Endothelial cell of umbilical vein (primary cell): Measurements from ENCODE around the gene ABLIM1. TPM values are rescaled to one million over a fixed set of nuclear protein-coding genes. Genes with fewer than 3 reads are reported as not detected.

Source experiments
- BruUV-seq: library from RNA; stranded (reverse); fragments of 400-500 nt; replicated peaks from 2 replicates; lab custom pipeline; 2021; lab: Mats Ljungman, UMichigan
- CTCF ChIA-PET: fragments of 300-600, 350-600 bp; sonication (Branson Sonifier 250); formaldehyde crosslinking; loops from one replicate; lab custom pipeline; 2021; ENCODE audit warnings: antibody characterized with exemption, inconsistent platforms; lab: Charles Lee
- POLR2A ChIA-PET: fragments of 300-600, 350-600 bp; sonication (Branson Sonifier 250); formaldehyde crosslinking; loops from one replicate; lab custom pipeline; 2021; ENCODE audit warnings: antibody characterized with exemption, inconsistent platforms; lab: Charles Lee
- DNase-seq: peaks from one replicate; pipeline ENCODE4 v3.0.0-alpha.2; 2011; ENCODE audit warnings: low read depth, low spot score
- FAIRE-seq: peaks from 2 replicates; lab custom pipeline; 2011; peaks lifted over from hg19 to GRCh38; lab: Jason Lieb, UNC
- H2AFZ ChIP-seq: 2 replicates; pipeline ENCODE4 v1.6.0; 2012; ENCODE audit warnings: low read depth, low read length, control low read depth, inconsistent platforms
- H3K27ac ChIP-seq: 2 replicates; pipeline ENCODE4 v1.5.1; 2011; ENCODE audit warnings: low read depth, mild to moderate bottlenecking, control low read depth, low read length, moderate library complexity; ENCODE audit not compliant: insufficient read depth
- H3K27me3 ChIP-seq, 2 experiments: 2 replicates each; pipeline versions ENCODE4 v1.6.0 to v1.6.1; 2011; ENCODE audit warnings: low read length in 2 of 2, mixed read lengths in 1 of 2; ENCODE audit not compliant: control insufficient read depth in 2 of 2, insufficient read depth in 2 of 2
- H3K36me3 ChIP-seq, 2 experiments: 2 replicates in 1 of 2; 3 replicates in 1 of 2; pipeline ENCODE4 v1.5.1; 2011; ENCODE audit warnings: low read length in 2 of 2, mild to moderate bottlenecking in 1 of 2, moderate library complexity in 1 of 2; ENCODE audit not compliant: control insufficient read depth in 2 of 2, insufficient read depth in 2 of 2; ENCODE audit errors: extremely low read depth in 1 of 2
- H3K4me1 ChIP-seq: 3 replicates; pipeline ENCODE4 v1.5.1; 2011; ENCODE audit warnings: mild to moderate bottlenecking, low read length; ENCODE audit not compliant: control insufficient read depth, insufficient read depth; ENCODE audit errors: extremely low read depth
- H3K4me2 ChIP-seq: 2 replicates; pipeline ENCODE4 v1.6.1; 2011; ENCODE audit warnings: low read length, control low read depth, mixed read lengths; ENCODE audit not compliant: insufficient read depth
- H3K4me3 ChIP-seq, 3 experiments: fragments of 200-600 bp in 1 of 3; sonication (generic), shearing (Covaris generic) in 1 of 3; replicated peaks in 1 of 3; 2 replicates each; pipeline ENCODE4 v1.5.1; 2011 to 2016; ENCODE audit warnings: control low read depth in 3 of 3, low read length in 3 of 3, mild to moderate bottlenecking in 2 of 3, inconsistent platforms in 1 of 3, low read depth in 1 of 3, moderate library complexity in 1 of 3; ENCODE audit not compliant: insufficient read depth in 1 of 3
- H3K79me2 ChIP-seq: 2 replicates; pipeline ENCODE4 v1.6.0; 2012; ENCODE audit warnings: low read length, inconsistent platforms; ENCODE audit not compliant: control insufficient read depth, insufficient read depth
- H3K9ac ChIP-seq: replicated peaks from 2 replicates; pipeline ENCODE3; 2011; ENCODE audit warnings: low read length, control low read depth; ENCODE audit not compliant: insufficient read depth; ENCODE audit errors: extremely low read depth
- H3K9me1 ChIP-seq: replicated peaks from 3 replicates; pipeline ENCODE4 v1.6.0; 2011; ENCODE audit warnings: mild to moderate bottlenecking, low read length; ENCODE audit not compliant: control insufficient read depth, insufficient read depth; ENCODE audit errors: extremely low read depth
- H3K9me3 ChIP-seq: replicated peaks from 2 replicates; pipeline ENCODE4 v1.5.1; 2012; ENCODE audit warnings: low read length, inconsistent platforms; ENCODE audit not compliant: control insufficient read depth, insufficient read depth
- H4K20me1 ChIP-seq: replicated peaks from 2 replicates; pipeline ENCODE3; 2011; ENCODE audit warnings: mild to moderate bottlenecking, low read length; ENCODE audit not compliant: control insufficient read depth, insufficient read depth; ENCODE audit errors: extremely low read depth
- CTCF ChIP-seq, 2 donors: IDR thresholded peaks; 1 replicate in 1 of 2; 2 replicates in 1 of 2; pipeline ENCODE4 v1.5.1; 2011; ENCODE audit warnings: low read length in 2 of 2, mild to moderate bottlenecking in 2 of 2, moderate library complexity in 2 of 2, control low read depth in 1 of 2, inconsistent platforms in 1 of 2, low read depth in 1 of 2; ENCODE audit not compliant: insufficient read depth in 1 of 2; ENCODE audit errors: extremely low read depth in 1 of 2
- EZH2 ChIP-seq: IDR thresholded peaks from 2 replicates; pipeline ENCODE4 v1.6.1; 2012; ENCODE audit warnings: borderline replicate concordance, low read depth, mild to moderate bottlenecking, moderate library complexity, low read length, inconsistent platforms; ENCODE audit not compliant: severe bottlenecking
- FOS ChIP-seq: IDR thresholded peaks from 2 replicates; pipeline ENCODE4 v1.6.1; 2011; ENCODE audit warnings: mild to moderate bottlenecking, low read length, moderate library complexity, borderline replicate concordance; ENCODE audit not compliant: insufficient read depth
- GATA2 ChIP-seq: IDR thresholded peaks from 2 replicates; pipeline ENCODE4 v1.7.0; 2011; ENCODE audit warnings: low read depth, mild to moderate bottlenecking, moderate library complexity, mixed read lengths, low read length; ENCODE audit not compliant: insufficient read length, insufficient read depth
- JUN ChIP-seq: IDR thresholded peaks from 2 replicates; pipeline ENCODE4 v1.6.1; 2011; ENCODE audit warnings: borderline replicate concordance, low read depth; ENCODE audit not compliant: insufficient read length, insufficient read depth
- MAX ChIP-seq: IDR thresholded peaks from 2 replicates; pipeline ENCODE4 v1.6.1; 2011; ENCODE audit not compliant: insufficient read depth, insufficient read length
- MYC ChIP-seq: IDR thresholded peaks from one replicate; pipeline ENCODE4 v1.6.1; 2011; ENCODE audit warnings: mild to moderate bottlenecking, low read depth, low read length
- POLR2A ChIP-seq: IDR thresholded peaks from 2 replicates; pipeline ENCODE4 v1.6.1; 2012; ENCODE audit warnings: low read depth, mild to moderate bottlenecking, control low read depth, low read length
- POLR2AphosphoS5 ChIP-seq: IDR thresholded peaks from 2 replicates; pipeline ENCODE4 v1.6.1; 2012; ENCODE audit warnings: low read depth, mild to moderate bottlenecking, control low read depth, low read length, moderate library complexity; ENCODE audit not compliant: insufficient read depth
- dilution Hi-C: fragments of 300-500 bp; cut with MboI; formaldehyde crosslinking; loops from one replicate; pipeline ENCODE4 v1.15.0; 2019; ENCODE audit warnings: low sequenced_read_pairs; ENCODE audit not compliant: extremely low pct_ligation_motif_present
- intact Hi-C: fragments of 100-400 bp; cut with micrococcal nuclease; formaldehyde crosslinking; loops from one replicate; pipeline ENCODE4 v1.10.0; 2022
- polyA plus RNA-seq, 4 experiments: library from polyadenylated mRNA; depleted of rRNA in 3 of 4; stranded (reverse) in 3 of 4; unstranded in 1 of 4; fragments of >200 nt; gene quantifications; 2 replicates each; pipeline versions ENCODE4 v1.2.1 to v1.2.3, GENCODE V29; 2011 to 2012; ENCODE audit warnings: missing spikeins in 1 of 4
- total RNA-seq: library from RNA; stranded (reverse); gene quantifications from 2 replicates; pipeline ENCODE4 v1.2.3, GENCODE V29; 2021

Gene ABLIM1
- total and polyA plus RNA-seq, 2 donors (not counting 3 experiments of a cell fraction or from before 2014, with no cell fraction given): 128 to 235 TPM

- Histone ChIP-seq H3K9ac (no peak overlapping the region), H3K4me3 (no peak overlapping the region), H3K27ac (no peak overlapping the region), H3K9me1 (no peaks in the 10 kb centered on the region), H2AFZ (no peak overlapping the region), H3K27me3 (no peaks in the 10 kb centered on the region), H3K4me1 (no peaks in the 10 kb centered on the region), H4K20me1 (no peaks in the 10 kb centered on the region), H3K9me3 (no peaks in the 10 kb centered on the region), H3K79me2 (no peaks in the 10 kb centered on the region), H3K4me2 (no peak overlapping the region), H3K36me3 (peaks cover 4 to 50% of the 10 kb centered on the region in 2 experiments)
- CTCF ChIA-PET: interaction anchor here (0.7 to 3.5 kb wide), 4 partner anchors 10 to 133 kb away, joined by 3 to 42 read pairs (median 3); no protein-coding TSS in a partner anchor
- POLR2A ChIA-PET: no interaction called here
- dilution Hi-C loops (no loop called here), intact Hi-C loops (loop anchor here (1.0 kb wide), 1 partner anchor 133 kb away; no protein-coding TSS in a partner anchor)
- no peak for TF ChIP-seq POLR2A
- no peak for TF ChIP-seq GATA2
- no peak for TF ChIP-seq MAX
- TF ChIP-seq FOS: no peak
- TF ChIP-seq EZH2: no peak
- no peak for TF ChIP-seq CTCF (IDR thresholded peaks at IDR 0.05; ENCODE audit: extremely low read depth in 1 of 2, insufficient read depth in 1 of 2, low read depth in 1 of 2, low read length in 2 of 2)
- TF ChIP-seq JUN: no peak
- no peak for TF ChIP-seq MYC
- no peak for TF ChIP-seq POLR2AphosphoS5
- no peak for FAIRE-seq
- DNase-seq: no peak
- BruUV-seq: no TSS peak
Observed at GRCh38 chr10:114436941-114437340, 221.1 kb downstream of the ABLIM1 start.
